Breast epithelium (tissue), 3 donors: ENCODE measurements around the gene TRMU.

ENCODE experiments used
- CTCF ChIP-seq, 3 donors: fragments of 450-650 bp; IDR thresholded peaks; one replicate each; pipeline ENCODE4 v1.5.1; 2016 to 2017; ENCODE audit warnings: antibody characterized with exemption in 3 of 3, mild to moderate bottlenecking in 3 of 3, moderate library complexity in 3 of 3
- POLR2A ChIP-seq: fragments of 450-650 bp; IDR thresholded peaks from one replicate; pipeline ENCODE4 v1.6.1; 2016; ENCODE audit warnings: antibody characterized with exemption, mild to moderate bottlenecking, moderate library complexity
- POLR2AphosphoS5 ChIP-seq, 3 donors: sonication (generic); formaldehyde crosslinking; IDR thresholded peaks; one replicate each; pipeline ENCODE4 v1.6.1; 2017; ENCODE audit warnings: antibody characterized with exemption in 3 of 3

- TF ChIP-seq CTCF (IDR thresholded peaks at IDR 0.05) = no peak
- TF ChIP-seq POLR2AphosphoS5 (IDR thresholded peaks at IDR 0.05) = no peak
- TF ChIP-seq POLR2A = no peak
Measured at GRCh38 chr22:46372686-46373085, 37.2 kb downstream of the TRMU start.
